ENCODE data around the gene ZNF84. TPM values are rescaled to one million over a fixed set of nuclear protein-coding genes. Genes with fewer than 3 reads are reported as not detected.

Gene ZNF84
- total RNA-seq, 4 donors from 2014 or later: 21.6 to 62.0 (median 30.1) TPM

GRCh38 chr12:133038118-133038709 is 905 bp downstream of the ZNF84 start:
- H3K9me3 ChIP-seq: peaks cover 7 to 79% (median 30%) of the 10 kb centered on the region in 4 donors
- no peaks in the 10 kb centered on the region for H3K27me3 ChIP-seq
- TF ChIP-seq POLR2A (IDR thresholded peaks at IDR 0.05) (no peak), CTCF (IDR thresholded peaks at IDR 0.05) (no peak), EP300 (IDR thresholded peaks at IDR 0.05) (no peak)
- peak overlapping the region; percentile 68 to 95 (median 76) for H3K4me3 ChIP-seq
- peaks cover 0 to 10% (median 3%) of the 10 kb centered on the region in 4 donors for H3K4me1 ChIP-seq
- H3K27ac ChIP-seq: peak overlapping the region in 3 of 4 donors; percentile 93 to 99 (median 94)
- DNase-seq (ENCODE audit: low spot score in 2 of 2): no peak
- WGBS, 2 donors: 54 to 55% methylated on average over 4 of the region's 4 CpGs
- H3K36me3 ChIP-seq: peaks cover 0 to 44% (median 19%) of the 10 kb centered on the region in 3 donors

- WGBS, 2 donors: 97% methylated on average over 3 of the region's 3 CpGs
- TF ChIP-seq CTCF (IDR thresholded peaks at IDR 0.05) (no peak), POLR2A (IDR thresholded peaks at IDR 0.05) (no peak), EP300 (IDR thresholded peaks at IDR 0.05) (no peak)
- Histone ChIP-seq H3K4me3 (no peak overlapping the region), H3K27ac (no peak overlapping the region), H3K9me3 (peaks cover 11 to 100% (median 84%) of the 10 kb centered on the region in 4 donors), H3K4me1 (no peaks in the 10 kb centered on the region), H3K27me3 (no peaks in the 10 kb centered on the region), H3K36me3 (peaks cover 22 to 99% (median 80%) of the 10 kb centered on the region in 3 donors)
- no peak for DNase-seq (ENCODE audit: low spot score in 2 of 2)
Measured at GRCh38 chr12:133046698-133047097, 9.4 kb downstream of the ZNF84 start.

DNA sequence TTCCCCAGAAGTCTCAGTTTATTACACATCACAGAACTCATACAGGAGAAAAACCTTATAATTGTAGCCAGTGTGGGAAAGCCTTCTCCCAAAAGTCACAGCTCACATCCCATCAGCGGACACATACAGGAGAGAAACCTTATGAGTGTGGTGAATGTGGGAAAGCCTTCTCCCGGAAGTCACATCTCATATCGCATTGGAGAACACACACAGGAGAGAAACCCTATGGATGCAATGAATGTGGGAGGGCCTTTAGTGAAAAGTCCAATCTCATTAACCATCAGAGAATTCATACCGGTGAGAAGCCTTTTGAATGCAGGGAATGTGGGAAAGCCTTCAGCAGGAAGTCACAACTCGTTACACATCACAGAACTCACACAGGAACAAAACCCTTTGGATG is 20.1 kb downstream of the ZNF84 start:
- no peak overlapping the region for H3K4me3 ChIP-seq

DNA sequence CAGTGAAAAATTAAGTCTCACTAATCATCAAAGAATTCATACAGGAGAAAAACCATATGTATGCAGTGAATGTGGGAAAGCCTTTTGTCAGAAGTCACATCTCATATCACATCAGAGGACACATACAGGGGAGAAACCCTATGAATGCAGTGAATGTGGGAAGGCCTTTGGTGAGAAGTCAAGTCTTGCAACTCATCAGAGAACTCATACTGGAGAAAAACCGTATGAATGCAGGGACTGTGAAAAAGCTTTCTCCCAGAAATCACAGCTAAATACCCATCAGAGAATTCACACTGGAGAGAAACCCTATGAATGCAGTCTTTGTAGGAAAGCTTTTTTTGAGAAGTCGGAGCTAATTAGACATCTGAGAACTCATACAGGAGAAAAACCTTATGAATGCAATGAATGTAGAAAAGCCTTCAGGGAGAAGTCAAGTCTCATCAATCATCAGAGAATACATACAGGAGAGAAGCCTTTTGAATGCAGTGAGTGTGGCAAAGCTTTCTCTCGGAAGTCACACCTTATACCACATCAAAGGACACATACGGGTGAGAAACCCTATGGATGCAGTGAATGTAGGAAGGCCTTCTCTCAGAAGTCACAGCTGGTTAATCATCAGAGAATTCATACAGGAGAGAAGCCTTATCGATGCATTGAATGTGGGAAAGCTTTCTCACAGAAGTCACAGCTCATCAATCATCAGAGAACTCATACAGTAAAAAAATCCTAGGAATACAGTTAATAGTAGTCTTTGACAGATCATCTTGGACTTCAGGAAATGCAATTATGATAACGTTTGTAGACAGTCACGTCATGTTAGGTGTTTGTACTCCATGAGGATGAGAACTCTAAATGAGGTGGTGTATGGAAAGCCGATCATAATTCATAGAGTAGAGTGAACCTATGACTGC is 21.1 kb downstream of the ZNF84 start:
- no peak for DNase-seq (ENCODE audit: low spot score in 2 of 2)
- H3K27ac ChIP-seq: no peak overlapping the region
- no peak overlapping the region for H3K4me3 ChIP-seq
- H3K27me3 ChIP-seq: no peaks in the 10 kb centered on the region
- 94 to 95% methylated on average over 8 of the region's 8 CpGs for WGBS, 2 donors
- peaks cover 0 to 98% (median 12%) of the 10 kb centered on the region in 3 donors for H3K36me3 ChIP-seq
- no peak for TF ChIP-seq EP300 (IDR thresholded peaks at IDR 0.05)
- no peak for TF ChIP-seq POLR2A (IDR thresholded peaks at IDR 0.05)
- TF ChIP-seq CTCF (IDR thresholded peaks at IDR 0.05): no peak
- H3K4me1 ChIP-seq: no peaks in the 10 kb centered on the region
- peaks cover 30 to 100% (median 74%) of the 10 kb centered on the region in 4 donors for H3K9me3 ChIP-seq

More for the DNA sequence above, 20.1 kb downstream of the ZNF84 start:
- no peak for DNase-seq (ENCODE audit: low spot score in 2 of 2)
- Histone ChIP-seq H3K9me3 (peaks cover 31 to 100% (median 73%) of the 10 kb centered on the region in 4 donors), H3K36me3 (peaks cover 0 to 98% (median 22%) of the 10 kb centered on the region in 3 donors), H3K27ac (no peak overlapping the region), H3K4me1 (no peaks in the 10 kb centered on the region), H3K27me3 (no peaks in the 10 kb centered on the region)
- TF ChIP-seq EP300 (IDR thresholded peaks at IDR 0.05) (no peak), CTCF (IDR thresholded peaks at IDR 0.05) (no peak), POLR2A (IDR thresholded peaks at IDR 0.05) (no peak)
- 95 to 99% methylated on average over 5 of the region's 5 CpGs for WGBS, 2 donors

- Histone ChIP-seq H3K9me3 (peaks cover 30 to 100% (median 80%) of the 10 kb centered on the region in 4 donors), H3K27ac (no peak overlapping the region), H3K4me3 (no peak overlapping the region), H3K4me1 (no peaks in the 10 kb centered on the region), H3K27me3 (no peaks in the 10 kb centered on the region), H3K36me3 (peaks cover 0 to 72% (median 0%) of the 10 kb centered on the region in 3 donors)
- no peak for TF ChIP-seq CTCF (IDR thresholded peaks at IDR 0.05)
- no peak for TF ChIP-seq EP300 (IDR thresholded peaks at IDR 0.05)
- TF ChIP-seq POLR2A (IDR thresholded peaks at IDR 0.05): no peak
- no peak for DNase-seq (ENCODE audit: low spot score in 2 of 2)
- WGBS, 2 donors: 100% methylated on average over 1 of the region's 1 CpG
Measured at GRCh38 chr12:133061954-133062353, 24.6 kb downstream of the ZNF84 start.
